Activated CD4-positive, alpha-beta T cell treated with anti-CD3 and anti-CD28 coated beads, Interleukin-10, Interleukin-2, amounts not matched to agents 100 ng/mL and 50 ng/mL, durations not matched to agents 16 hours and 8 hours (primary cell): ENCODE results near the gene FFAR2.

Source experiments
- DNase-seq: peaks from one replicate; pipeline ENCODE4 v3.0.0-alpha.2; 2020

Gene FFAR2

GRCh38 chr19:35427187-35427586 lies 20.9 kb upstream of the FFAR2 start:
- no peak for DNase-seq

GRCh38 chr19:35429698-35430408 lies 18.2 kb upstream of the FFAR2 start:
- DNase-seq = no peak

GRCh38 chr19:35430409-35431144 lies 17.5 kb upstream of the FFAR2 start:
- no peak for DNase-seq

- DNase-seq = no peak
Observed at GRCh38 chr19:35431145-35431807, 16.8 kb upstream of the FFAR2 start.

- DNase-seq = no peak
Observed at GRCh38 chr19:35432911-35433310, 15.1 kb upstream of the FFAR2 start.

- DNase-seq = no peak
Observed at GRCh38 chr19:35433448-35433847, 14.6 kb upstream of the FFAR2 start.

- DNase-seq = no peak
Observed at GRCh38 chr19:35435896-35436295, 12.2 kb upstream of the FFAR2 start.

GRCh38 chr19:35436477-35437405 lies 11.3 kb upstream of the FFAR2 start:
- peak; percentile 48 for DNase-seq

- no peak for DNase-seq
Observed at GRCh38 chr19:35437406-35437951, 10.6 kb upstream of the FFAR2 start.

GRCh38 chr19:35438096-35438495 lies 10.0 kb upstream of the FFAR2 start:
- no peak for DNase-seq

- no peak for DNase-seq
Observed at GRCh38 chr19:35438527-35438926, 9.5 kb upstream of the FFAR2 start.

- DNase-seq = no peak
Observed at GRCh38 chr19:35439921-35440320, 8.1 kb upstream of the FFAR2 start.

GRCh38 chr19:35442091-35442490 lies 6.0 kb upstream of the FFAR2 start:
- DNase-seq = no peak

- no peak for DNase-seq
Observed at GRCh38 chr19:35444735-35445134, 3.3 kb upstream of the FFAR2 start.

GRCh38 chr19:35445826-35446593 lies 2.0 kb upstream of the FFAR2 start:
- peak; percentile 49 for DNase-seq

GRCh38 chr19:35449359-35450043 lies 1.4 kb downstream of the FFAR2 start:
- no peak for DNase-seq

- DNase-seq = peak; percentile 63
Observed at GRCh38 chr19:35451338-35452096, 3.5 kb downstream of the FFAR2 start.

- no peak for DNase-seq
Observed at GRCh38 chr19:35454663-35455062, 6.6 kb downstream of the FFAR2 start.

- no peak for DNase-seq
Observed at GRCh38 chr19:35455616-35456201, 7.7 kb downstream of the FFAR2 start.

- DNase-seq = no peak
Observed at GRCh38 chr19:35457173-35457572, 9.1 kb downstream of the FFAR2 start.
